ENCODE measurements around the gene ELOVL4. TPM values are rescaled to one million over a fixed set of nuclear protein-coding genes. Genes with fewer than 3 reads are reported as not detected.

Gene ELOVL4
- polyA plus RNA-seq, 4 donors, result 1.6 to 1.7 TPM; not detected in 2

DNA sequence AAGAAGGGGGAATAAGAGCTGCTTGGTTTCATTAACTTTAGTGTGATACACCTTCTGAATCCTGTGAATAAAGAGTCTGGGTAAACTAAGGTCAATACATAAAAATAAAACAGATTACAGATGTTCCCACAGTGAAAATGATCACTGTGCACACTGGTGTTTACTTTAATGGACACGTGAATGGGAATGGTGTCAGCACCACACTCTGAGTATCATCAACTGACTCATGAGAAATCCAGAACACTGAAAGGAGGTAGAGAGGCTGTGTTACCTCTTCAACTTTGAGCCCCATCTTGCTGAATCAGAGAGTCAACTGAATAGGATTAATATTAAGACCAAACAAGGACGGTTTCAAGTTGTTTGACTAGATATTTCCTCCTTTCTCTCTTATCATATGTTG is 75.0 kb downstream of the ELOVL4 start:
- no peak overlapping the region for H3K4me3 ChIP-seq (ENCODE audit: low read depth in 1 of 3, low read length in 3 of 3)
- H3K4me1 ChIP-seq (ENCODE audit: control insufficient read depth in 3 of 3, insufficient read depth in 2 of 3, low read depth in 1 of 3, low read length in 2 of 3), result peaks cover 0 to 3% (median 0%) of the 10 kb centered on the region in 3 donors
- no peaks in the 10 kb centered on the region for H3K27me3 ChIP-seq (ENCODE audit: control insufficient read depth in 3 of 3, insufficient read depth in 3 of 3, low read length in 3 of 3)
- 40 to 66% (median 66%) methylated on average over 2 of the region's 2 CpGs for WGBS, 3 donors
- H3K36me3 ChIP-seq (ENCODE audit: control insufficient read depth in 3 of 3, insufficient read depth in 2 of 3, low read depth in 1 of 3, low read length in 3 of 3), result no peaks in the 10 kb centered on the region
- FAIRE-seq (no peak), DNase-seq (no peak)
- H3K27ac ChIP-seq (ENCODE audit: low read depth in 1 of 3, low read length in 2 of 3), result no peak overlapping the region
- no peaks in the 10 kb centered on the region for H3K9me3 ChIP-seq (ENCODE audit: control insufficient read depth in 2 of 2, insufficient read depth in 1 of 2, low read depth in 1 of 2, low read length in 1 of 2)

- Histone ChIP-seq H3K4me1 (ENCODE audit: control insufficient read depth in 3 of 3, insufficient read depth in 2 of 3, low read depth in 1 of 3, low read length in 2 of 3) (peaks cover 0 to 3% (median 0%) of the 10 kb centered on the region in 3 donors), H3K27me3 (ENCODE audit: control insufficient read depth in 3 of 3, insufficient read depth in 3 of 3, low read length in 3 of 3) (no peaks in the 10 kb centered on the region), H3K36me3 (ENCODE audit: control insufficient read depth in 3 of 3, insufficient read depth in 2 of 3, low read depth in 1 of 3, low read length in 3 of 3) (no peaks in the 10 kb centered on the region), H3K9me3 (ENCODE audit: control insufficient read depth in 2 of 2, insufficient read depth in 1 of 2, low read depth in 1 of 2, low read length in 1 of 2) (no peaks in the 10 kb centered on the region), H3K4me3 (ENCODE audit: low read depth in 1 of 3, low read length in 3 of 3) (peak overlapping the region in 1 of 3 donors; percentile 20), H3K27ac (ENCODE audit: low read depth in 1 of 3, low read length in 2 of 3) (no peak overlapping the region)
- no peak for FAIRE-seq
- WGBS, 3 donors, result 1% methylated on average over 20 of the region's 20 CpGs
- peak; percentile 76 to 89 for DNase-seq
Measured at GRCh38 chr6:79869600-79870084, 77.7 kb downstream of the ELOVL4 start.

GRCh38 chr6:79869184-79869583 is 78.2 kb downstream of the ELOVL4 start:
- Histone ChIP-seq H3K4me1 (ENCODE audit: control insufficient read depth in 3 of 3, insufficient read depth in 2 of 3, low read depth in 1 of 3, low read length in 2 of 3) (peaks cover 0 to 3% (median 0%) of the 10 kb centered on the region in 3 donors), H3K27me3 (ENCODE audit: control insufficient read depth in 3 of 3, insufficient read depth in 3 of 3, low read length in 3 of 3) (no peaks in the 10 kb centered on the region), H3K9me3 (ENCODE audit: control insufficient read depth in 2 of 2, insufficient read depth in 1 of 2, low read depth in 1 of 2, low read length in 1 of 2) (no peaks in the 10 kb centered on the region), H3K36me3 (ENCODE audit: control insufficient read depth in 3 of 3, insufficient read depth in 2 of 3, low read depth in 1 of 3, low read length in 3 of 3) (no peaks in the 10 kb centered on the region), H3K27ac (ENCODE audit: low read depth in 1 of 3, low read length in 2 of 3) (no peak overlapping the region), H3K4me3 (ENCODE audit: low read depth in 1 of 3, low read length in 3 of 3) (no peak overlapping the region)
- WGBS, 3 donors, result 56 to 81% (median 70%) methylated on average over 6 of the region's 6 CpGs
- no peak for DNase-seq
- no peak for FAIRE-seq

DNA sequence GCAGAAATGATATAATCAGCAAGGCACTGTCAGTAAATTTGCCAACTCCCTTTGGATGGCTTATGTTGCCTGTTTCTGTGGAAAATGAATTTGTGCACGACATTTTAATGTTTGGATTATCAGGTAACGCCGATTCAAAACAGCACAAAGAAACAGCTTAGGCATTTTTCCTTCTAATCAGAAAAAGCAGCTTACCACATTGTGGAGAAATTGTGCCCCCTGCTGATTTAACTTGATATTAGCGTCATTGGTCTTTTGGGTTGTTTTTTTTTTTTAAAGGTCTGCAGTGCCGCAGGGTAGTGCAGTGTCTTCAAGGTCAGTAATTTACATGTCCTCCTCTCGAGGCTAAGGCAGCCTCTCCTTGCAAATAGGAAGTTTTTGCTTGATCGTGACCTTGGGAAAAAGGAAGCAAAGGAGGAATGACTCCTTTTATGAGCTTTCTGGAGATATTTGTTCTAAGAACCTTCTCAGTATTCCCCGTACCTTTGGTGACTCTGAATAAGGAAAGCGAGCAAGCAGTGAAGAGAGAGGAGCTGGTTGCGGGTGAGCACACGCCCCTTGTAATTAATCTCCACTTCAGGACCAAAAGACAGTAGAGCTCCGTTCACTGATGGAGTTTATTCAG is 79.1 kb downstream of the ELOVL4 start:
- H3K4me3 ChIP-seq (ENCODE audit: low read depth in 1 of 3, low read length in 3 of 3), result peak overlapping the region in 1 of 3 donors; percentile 22
- WGBS, 3 donors, result 19 to 33% (median 20%) methylated on average over 12 of the region's 12 CpGs
- H3K36me3 ChIP-seq (ENCODE audit: control insufficient read depth in 3 of 3, insufficient read depth in 2 of 3, low read depth in 1 of 3, low read length in 3 of 3), result no peaks in the 10 kb centered on the region
- no peaks in the 10 kb centered on the region for H3K9me3 ChIP-seq (ENCODE audit: control insufficient read depth in 2 of 2, insufficient read depth in 1 of 2, low read depth in 1 of 2, low read length in 1 of 2)
- H3K4me1 ChIP-seq (ENCODE audit: control insufficient read depth in 3 of 3, insufficient read depth in 2 of 3, low read depth in 1 of 3, low read length in 2 of 3), result peaks cover 0 to 3% (median 0%) of the 10 kb centered on the region in 3 donors
- H3K27ac ChIP-seq (ENCODE audit: low read depth in 1 of 3, low read length in 2 of 3), result no peak overlapping the region
- DNase-seq, result peak; percentile 58 to 78
- no peak for FAIRE-seq
- no peaks in the 10 kb centered on the region for H3K27me3 ChIP-seq (ENCODE audit: control insufficient read depth in 3 of 3, insufficient read depth in 3 of 3, low read length in 3 of 3)

Other genes starting within 250 kb of the ELOVL4 start
- gene TTK, start 57.1 kb upstream of the ELOVL4 start, polyA plus RNA-seq, result 1 to 10 TPM in 2 of 4 donors, under 1 TPM in 1, not detected in 1; 0.45 to 9.8 (median 9.8) TPM
- 10 to 100 TPM; 13.0 to 27.0 (median 14.8) TPM for gene BCKDHB, start 159.1 kb upstream of the ELOVL4 start, polyA plus RNA-seq